Right lobe of liver (tissue), 4 donors: Measurements from ENCODE around the gene HOXC13.

Experiments used
- CTCF ChIP-seq, 4 donors: fragments of 200-600 bp in 3 of 4; fragments of 450-650 bp in 1 of 4; IDR thresholded peaks; one replicate each; pipeline versions ENCODE4 v1.5.1 to v1.8.0; 2016 to 2022; ENCODE audit warnings: antibody characterized with exemption in 4 of 4, mild to moderate bottlenecking in 2 of 4
- POLR2A ChIP-seq: fragments of 450-650 bp; IDR thresholded peaks from one replicate; pipeline ENCODE4 v1.6.1; 2017; ENCODE audit warnings: antibody characterized with exemption, mild to moderate bottlenecking
- donor health status: DM: no; HTN: no; CAD: no.
- donor health status: DM: no; HTN: no; CAD: no.
- donor health status: DM: no; HTN: yes; CAD: no.

- TF ChIP-seq CTCF (IDR thresholded peaks at IDR 0.05), result no peak
- no peak for TF ChIP-seq POLR2A
Measured at GRCh38 chr12:53935383-53936341, 3.0 kb upstream of the HOXC13 start.
